Body of pancreas (tissue), 4 donors: Measurements from ENCODE around the gene KLHL30.

Source experiments
- POLR2A ChIP-seq, 3 donors: fragments of 450-650 bp; IDR thresholded peaks; one replicate each; pipeline ENCODE4 v1.6.1; 2016; ENCODE audit warnings: antibody characterized with exemption in 3 of 3, mild to moderate bottlenecking in 2 of 3
- TF ChIP-seq, protein P1 (sequence below), 7 experiments: fragments of 450-650 bp in 4 of 7; fragments of 200-600 bp in 3 of 7; sonication (generic) in 3 of 7; IDR thresholded peaks; one replicate each; pipeline ENCODE4 v1.5.1; 2016 to 2019; ENCODE audit warnings: antibody characterized with exemption in 7 of 7

DNA sequence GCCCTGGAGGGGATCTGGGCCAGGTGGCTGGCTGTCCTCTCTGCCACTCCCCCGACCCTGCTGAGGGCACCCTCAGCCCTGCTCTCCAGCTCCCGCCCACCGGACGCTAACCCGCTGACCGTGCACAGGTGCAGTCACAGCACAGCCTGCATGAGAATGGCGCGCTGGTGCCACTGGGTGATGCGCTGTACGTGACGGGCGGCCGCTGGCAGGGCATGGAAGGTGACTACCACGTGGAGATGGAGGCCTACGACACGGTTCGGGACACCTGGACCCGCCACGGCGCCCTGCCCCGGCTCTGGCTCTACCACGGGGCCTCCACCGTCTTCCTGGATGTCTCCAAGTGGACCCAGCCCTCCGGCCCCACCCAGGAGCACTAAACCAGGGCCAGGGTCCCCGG, 12.2 kb downstream of the KLHL30 start:
- TF ChIP-seq POLR2A (IDR thresholded peaks at IDR 0.05), result no peak
- TF ChIP-seq, protein P1, sequence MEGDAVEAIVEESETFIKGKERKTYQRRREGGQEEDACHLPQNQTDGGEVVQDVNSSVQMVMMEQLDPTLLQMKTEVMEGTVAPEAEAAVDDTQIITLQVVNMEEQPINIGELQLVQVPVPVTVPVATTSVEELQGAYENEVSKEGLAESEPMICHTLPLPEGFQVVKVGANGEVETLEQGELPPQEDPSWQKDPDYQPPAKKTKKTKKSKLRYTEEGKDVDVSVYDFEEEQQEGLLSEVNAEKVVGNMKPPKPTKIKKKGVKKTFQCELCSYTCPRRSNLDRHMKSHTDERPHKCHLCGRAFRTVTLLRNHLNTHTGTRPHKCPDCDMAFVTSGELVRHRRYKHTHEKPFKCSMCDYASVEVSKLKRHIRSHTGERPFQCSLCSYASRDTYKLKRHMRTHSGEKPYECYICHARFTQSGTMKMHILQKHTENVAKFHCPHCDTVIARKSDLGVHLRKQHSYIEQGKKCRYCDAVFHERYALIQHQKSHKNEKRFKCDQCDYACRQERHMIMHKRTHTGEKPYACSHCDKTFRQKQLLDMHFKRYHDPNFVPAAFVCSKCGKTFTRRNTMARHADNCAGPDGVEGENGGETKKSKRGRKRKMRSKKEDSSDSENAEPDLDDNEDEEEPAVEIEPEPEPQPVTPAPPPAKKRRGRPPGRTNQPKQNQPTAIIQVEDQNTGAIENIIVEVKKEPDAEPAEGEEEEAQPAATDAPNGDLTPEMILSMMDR (IDR thresholded peaks at IDR 0.05), result no peak
